MCF 10A (cell line): ENCODE data around the gene KLK10. TPM values are rescaled to one million over a fixed set of nuclear protein-coding genes. Genes with fewer than 3 reads are reported as not detected.

Experiments used
- BruUV-seq: library from RNA; stranded (reverse); fragments of 400-500 nt; replicated peaks from 2 replicates; lab custom pipeline; 2021; lab: Mats Ljungman, UMichigan
- CTCF ChIA-PET: fragments of 300-600 bp; sonication (Branson Sonifier 250); formaldehyde crosslinking; extraction: SDS; loops from one replicate; lab custom pipeline; 2021; ENCODE audit warnings: antibody characterized with exemption, inconsistent platforms; lab: Yijun Ruan, JAX
- POLR2A ChIA-PET: fragments of 300-600, 350-650 bp; sonication (Branson Sonifier 250); formaldehyde crosslinking; extraction: SDS; loops from one replicate; lab custom pipeline; 2020; ENCODE audit warnings: antibody characterized with exemption, inconsistent platforms; lab: Yijun Ruan, JAX
- DNase-seq: peaks from one replicate; pipeline ENCODE4 v3.0.0-alpha.2; 2018; ENCODE audit not compliant: unreplicated experiment
- H3K27ac Mint-ChIP-seq: one replicate; pipeline ENCODE4 v1.8.0; 2022; ENCODE audit warnings: mild to moderate bottlenecking, low read depth, mixed read lengths; ENCODE audit not compliant: unreplicated experiment
- H3K27me3 Mint-ChIP-seq: one replicate; pipeline ENCODE4 v1.8.0; 2022; ENCODE audit warnings: mixed read lengths; ENCODE audit not compliant: insufficient read depth, unreplicated experiment
- H3K36me3 Mint-ChIP-seq: one replicate; pipeline ENCODE4 v1.8.0; 2022; ENCODE audit warnings: mild to moderate bottlenecking, moderate library complexity, mixed read lengths; ENCODE audit not compliant: insufficient read depth, unreplicated experiment
- H3K4me1 Mint-ChIP-seq: one replicate; pipeline ENCODE4 v1.8.0; 2022; ENCODE audit warnings: mixed read lengths; ENCODE audit not compliant: insufficient read depth, unreplicated experiment
- H3K4me3 Mint-ChIP-seq: one replicate; pipeline ENCODE4 v1.8.0; 2022; ENCODE audit warnings: mild to moderate bottlenecking, moderate library complexity, mixed read lengths; ENCODE audit not compliant: unreplicated experiment
- H3K9me3 Mint-ChIP-seq: one replicate; pipeline ENCODE4 v1.8.0; 2022; ENCODE audit warnings: mixed read lengths; ENCODE audit not compliant: unreplicated experiment
- CTCF ChIP-seq: fragments of 200-600 bp; IDR thresholded peaks from one replicate; pipeline ENCODE4 v1.8.0; 2022; ENCODE audit warnings: antibody characterized with exemption, mild to moderate bottlenecking; ENCODE audit not compliant: unreplicated experiment
- intact Hi-C: fragments of 100-400 bp; cut with micrococcal nuclease; formaldehyde crosslinking; loops from 2 replicates; pipeline ENCODE4 v1.14.1; 2022
- total RNA-seq: library from RNA; stranded (reverse); gene quantifications from 2 replicates; pipeline ENCODE4 v1.2.3, GENCODE V29; 2022

The KLK10 gene
- total RNA-seq, 1 experiment from 2014 or later: not detected

DNA sequence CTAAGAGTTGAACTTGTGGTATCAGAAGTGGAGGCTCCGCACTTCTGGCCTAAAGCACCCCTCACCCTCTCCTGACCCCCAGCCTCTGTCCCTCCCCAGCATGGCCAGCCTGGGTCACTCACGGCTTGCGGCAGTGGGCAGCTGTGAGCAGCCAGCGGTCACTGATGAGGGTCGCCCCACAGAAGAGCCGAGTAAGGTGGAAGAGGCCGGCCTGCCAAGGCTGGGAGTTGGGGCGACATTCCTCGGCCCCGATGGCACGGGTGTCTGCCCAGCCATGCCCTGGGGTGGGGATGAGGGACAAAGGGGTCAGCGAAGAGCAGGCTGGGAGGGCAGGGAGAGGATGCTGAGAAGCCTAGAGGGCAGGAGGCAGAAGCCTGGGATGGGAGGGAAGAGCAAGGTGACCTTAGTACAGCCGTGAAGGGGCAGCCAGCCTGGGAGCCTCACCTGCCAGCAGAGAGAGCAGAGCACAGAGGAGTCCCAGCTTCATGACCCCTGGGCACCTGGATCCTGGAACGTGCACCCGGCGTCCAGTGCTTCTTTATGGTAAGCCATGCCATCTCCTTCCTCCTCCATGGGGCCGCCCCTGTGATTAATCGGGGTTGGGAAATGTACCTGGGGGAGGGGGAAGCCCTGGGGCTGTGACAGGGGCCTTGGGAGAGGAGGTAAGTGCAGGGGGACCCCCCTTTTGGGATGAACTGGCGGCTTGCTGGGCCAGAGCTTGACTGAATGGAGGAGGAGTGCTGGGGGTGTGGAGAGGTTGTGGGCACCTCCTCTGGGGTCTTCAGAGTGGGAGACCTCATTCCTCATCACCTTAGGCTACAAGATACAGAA, 10.2 kb downstream of the KLK10 start:
- DNase-seq: no peak
- BruUV-seq: no TSS peak
- Mint-ChIP-seq H3K27ac (no peak overlapping the region), H3K27me3 (no peaks in the 10 kb centered on the region), H3K4me1 (peaks cover 7% of the 10 kb centered on the region), H3K9me3 (no peaks in the 10 kb centered on the region), H3K36me3 (no peaks in the 10 kb centered on the region), H3K4me3 (no peak overlapping the region)
- TF ChIP-seq CTCF: no peak
- ChIA-PET POLR2A (no interaction called here), CTCF (no interaction called here)
- intact Hi-C loops: no loop called here

GRCh38 chr19:51007488-51007887, 12.0 kb downstream of the KLK10 start:
- CTCF ChIA-PET: no interaction called here
- no peak for DNase-seq
- Mint-ChIP-seq H3K9me3 (no peaks in the 10 kb centered on the region), H3K27ac (no peak overlapping the region), H3K4me3 (no peak overlapping the region), H3K27me3 (no peaks in the 10 kb centered on the region), H3K36me3 (no peaks in the 10 kb centered on the region), H3K4me1 (peaks cover 7% of the 10 kb centered on the region)
- intact Hi-C loops: no loop called here
- BruUV-seq: no TSS peak
- POLR2A ChIA-PET: no interaction called here
- TF ChIP-seq CTCF: no peak

GRCh38 chr19:51006406-51006805, 13.1 kb downstream of the KLK10 start:
- no peak overlapping the region for H3K27ac Mint-ChIP-seq
- no peaks in the 10 kb centered on the region for H3K27me3 Mint-ChIP-seq
- POLR2A ChIA-PET: no interaction called here
- DNase-seq: no peak
- H3K9me3 Mint-ChIP-seq: no peaks in the 10 kb centered on the region
- peaks cover 6% of the 10 kb centered on the region for H3K36me3 Mint-ChIP-seq
- no peak overlapping the region for H3K4me3 Mint-ChIP-seq
- no TSS peak for BruUV-seq
- peaks cover 7% of the 10 kb centered on the region for H3K4me1 Mint-ChIP-seq
- CTCF ChIA-PET: interaction anchor here (0.6 to 0.8 kb wide), 2 partner anchors 11 to 88 kb away, joined by 3 to 4 read pairs; no protein-coding TSS in a partner anchor
- intact Hi-C loops: no loop called here
- no peak for TF ChIP-seq CTCF

DNA sequence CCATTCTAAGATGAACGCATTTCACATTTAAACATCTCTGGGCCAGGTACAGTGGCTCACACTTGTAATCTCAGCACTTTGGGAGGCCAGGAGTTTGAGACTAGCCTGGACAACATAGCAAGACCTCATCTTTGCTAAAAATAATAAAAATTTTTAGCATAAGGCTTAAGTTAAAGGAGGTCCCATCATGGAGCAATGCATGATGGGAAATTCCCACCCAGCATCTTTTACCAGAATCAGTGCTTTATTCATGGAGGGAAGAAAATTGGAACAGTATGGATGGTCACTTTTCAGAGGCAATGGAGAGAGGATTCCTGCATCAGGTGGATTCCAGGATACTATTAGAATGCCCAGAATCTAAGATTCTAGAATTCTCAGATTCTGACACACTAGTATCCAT, 14.3 kb downstream of the KLK10 start:
- H3K4me3 Mint-ChIP-seq: no peak overlapping the region
- H3K36me3 Mint-ChIP-seq: peaks cover 6% of the 10 kb centered on the region
- H3K27ac Mint-ChIP-seq: no peak overlapping the region
- H3K27me3 Mint-ChIP-seq: no peaks in the 10 kb centered on the region
- BruUV-seq: no TSS peak
- no peaks in the 10 kb centered on the region for H3K9me3 Mint-ChIP-seq
- intact Hi-C loops: no loop called here
- H3K4me1 Mint-ChIP-seq: peaks cover 1% of the 10 kb centered on the region
- no peak for TF ChIP-seq CTCF
- DNase-seq: no peak
- CTCF ChIA-PET: no interaction called here
- POLR2A ChIA-PET: no interaction called here
